Endothelial cell of umbilical vein (primary cell): ENCODE measurements around the gene DCK. TPM values are rescaled to one million over a fixed set of nuclear protein-coding genes. Genes with fewer than 3 reads are reported as not detected.
"Not testable (repeated sequence)": the region's sequence is repeated elsewhere in the genome, so short reads cannot be mapped to it uniquely, and the experiment has no call there.

Source experiments
- BruUV-seq: library from RNA; stranded (reverse); fragments of 400-500 nt; replicated peaks from 2 replicates; lab custom pipeline; 2021; lab: Mats Ljungman, UMichigan
- CTCF ChIA-PET: fragments of 300-600, 350-600 bp; sonication (Branson Sonifier 250); formaldehyde crosslinking; loops from one replicate; lab custom pipeline; 2021; ENCODE audit warnings: antibody characterized with exemption, inconsistent platforms; lab: Charles Lee
- POLR2A ChIA-PET: fragments of 300-600, 350-600 bp; sonication (Branson Sonifier 250); formaldehyde crosslinking; loops from one replicate; lab custom pipeline; 2021; ENCODE audit warnings: antibody characterized with exemption, inconsistent platforms; lab: Charles Lee
- DNase-seq: peaks from one replicate; pipeline ENCODE4 v3.0.0-alpha.2; 2011; ENCODE audit warnings: low read depth, low spot score
- FAIRE-seq: peaks from 2 replicates; lab custom pipeline; 2011; peaks lifted over from hg19 to GRCh38; lab: Jason Lieb, UNC
- H2AFZ ChIP-seq: 2 replicates; pipeline ENCODE4 v1.6.0; 2012; ENCODE audit warnings: low read depth, low read length, control low read depth, inconsistent platforms
- H3K27ac ChIP-seq: 2 replicates; pipeline ENCODE4 v1.5.1; 2011; ENCODE audit warnings: low read depth, mild to moderate bottlenecking, control low read depth, low read length, moderate library complexity; ENCODE audit not compliant: insufficient read depth
- H3K27me3 ChIP-seq, 2 experiments: 2 replicates each; pipeline versions ENCODE4 v1.6.0 to v1.6.1; 2011; ENCODE audit warnings: low read length in 2 of 2, mixed read lengths in 1 of 2; ENCODE audit not compliant: control insufficient read depth in 2 of 2, insufficient read depth in 2 of 2
- H3K36me3 ChIP-seq, 2 experiments: 2 replicates in 1 of 2; 3 replicates in 1 of 2; pipeline ENCODE4 v1.5.1; 2011; ENCODE audit warnings: low read length in 2 of 2, mild to moderate bottlenecking in 1 of 2, moderate library complexity in 1 of 2; ENCODE audit not compliant: control insufficient read depth in 2 of 2, insufficient read depth in 2 of 2; ENCODE audit errors: extremely low read depth in 1 of 2
- H3K4me1 ChIP-seq: 3 replicates; pipeline ENCODE4 v1.5.1; 2011; ENCODE audit warnings: mild to moderate bottlenecking, low read length; ENCODE audit not compliant: control insufficient read depth, insufficient read depth; ENCODE audit errors: extremely low read depth
- H3K4me2 ChIP-seq: 2 replicates; pipeline ENCODE4 v1.6.1; 2011; ENCODE audit warnings: low read length, control low read depth, mixed read lengths; ENCODE audit not compliant: insufficient read depth
- H3K4me3 ChIP-seq, 3 experiments: fragments of 200-600 bp in 1 of 3; sonication (generic), shearing (Covaris generic) in 1 of 3; replicated peaks in 1 of 3; 2 replicates each; pipeline ENCODE4 v1.5.1; 2011 to 2016; ENCODE audit warnings: control low read depth in 3 of 3, low read length in 3 of 3, mild to moderate bottlenecking in 2 of 3, inconsistent platforms in 1 of 3, low read depth in 1 of 3, moderate library complexity in 1 of 3; ENCODE audit not compliant: insufficient read depth in 1 of 3
- H3K79me2 ChIP-seq: 2 replicates; pipeline ENCODE4 v1.6.0; 2012; ENCODE audit warnings: low read length, inconsistent platforms; ENCODE audit not compliant: control insufficient read depth, insufficient read depth
- H3K9ac ChIP-seq: replicated peaks from 2 replicates; pipeline ENCODE3; 2011; ENCODE audit warnings: low read length, control low read depth; ENCODE audit not compliant: insufficient read depth; ENCODE audit errors: extremely low read depth
- H3K9me1 ChIP-seq: replicated peaks from 3 replicates; pipeline ENCODE4 v1.6.0; 2011; ENCODE audit warnings: mild to moderate bottlenecking, low read length; ENCODE audit not compliant: control insufficient read depth, insufficient read depth; ENCODE audit errors: extremely low read depth
- H3K9me3 ChIP-seq: replicated peaks from 2 replicates; pipeline ENCODE4 v1.5.1; 2012; ENCODE audit warnings: low read length, inconsistent platforms; ENCODE audit not compliant: control insufficient read depth, insufficient read depth
- H4K20me1 ChIP-seq: replicated peaks from 2 replicates; pipeline ENCODE3; 2011; ENCODE audit warnings: mild to moderate bottlenecking, low read length; ENCODE audit not compliant: control insufficient read depth, insufficient read depth; ENCODE audit errors: extremely low read depth
- EZH2 ChIP-seq: IDR thresholded peaks from 2 replicates; pipeline ENCODE4 v1.6.1; 2012; ENCODE audit warnings: borderline replicate concordance, low read depth, mild to moderate bottlenecking, moderate library complexity, low read length, inconsistent platforms; ENCODE audit not compliant: severe bottlenecking
- FOS ChIP-seq: IDR thresholded peaks from 2 replicates; pipeline ENCODE4 v1.6.1; 2011; ENCODE audit warnings: mild to moderate bottlenecking, low read length, moderate library complexity, borderline replicate concordance; ENCODE audit not compliant: insufficient read depth
- GATA2 ChIP-seq: IDR thresholded peaks from 2 replicates; pipeline ENCODE4 v1.7.0; 2011; ENCODE audit warnings: low read depth, mild to moderate bottlenecking, moderate library complexity, mixed read lengths, low read length; ENCODE audit not compliant: insufficient read length, insufficient read depth
- JUN ChIP-seq: IDR thresholded peaks from 2 replicates; pipeline ENCODE4 v1.6.1; 2011; ENCODE audit warnings: borderline replicate concordance, low read depth; ENCODE audit not compliant: insufficient read length, insufficient read depth
- MYC ChIP-seq: IDR thresholded peaks from one replicate; pipeline ENCODE4 v1.6.1; 2011; ENCODE audit warnings: mild to moderate bottlenecking, low read depth, low read length
- POLR2A ChIP-seq: IDR thresholded peaks from 2 replicates; pipeline ENCODE4 v1.6.1; 2012; ENCODE audit warnings: low read depth, mild to moderate bottlenecking, control low read depth, low read length
- POLR2AphosphoS5 ChIP-seq: IDR thresholded peaks from 2 replicates; pipeline ENCODE4 v1.6.1; 2012; ENCODE audit warnings: low read depth, mild to moderate bottlenecking, control low read depth, low read length, moderate library complexity; ENCODE audit not compliant: insufficient read depth
- dilution Hi-C: fragments of 300-500 bp; cut with MboI; formaldehyde crosslinking; loops from one replicate; pipeline ENCODE4 v1.15.0; 2019; ENCODE audit warnings: low sequenced_read_pairs; ENCODE audit not compliant: extremely low pct_ligation_motif_present
- intact Hi-C: fragments of 100-400 bp; cut with micrococcal nuclease; formaldehyde crosslinking; loops from one replicate; pipeline ENCODE4 v1.10.0; 2022
- polyA plus RNA-seq, 4 experiments: library from polyadenylated mRNA; depleted of rRNA in 3 of 4; stranded (reverse) in 3 of 4; unstranded in 1 of 4; fragments of >200 nt; gene quantifications; 2 replicates each; pipeline versions ENCODE4 v1.2.1 to v1.2.3, GENCODE V29; 2011 to 2012; ENCODE audit warnings: missing spikeins in 1 of 4
- total RNA-seq: library from RNA; stranded (reverse); gene quantifications from 2 replicates; pipeline ENCODE4 v1.2.3, GENCODE V29; 2021
- TF ChIP-seq, protein P1 (sequence below), 2 donors: IDR thresholded peaks; 1 replicate in 1 of 2; 2 replicates in 1 of 2; pipeline ENCODE4 v1.5.1; 2011; ENCODE audit warnings: low read length in 2 of 2, mild to moderate bottlenecking in 2 of 2, moderate library complexity in 2 of 2, control low read depth in 1 of 2, inconsistent platforms in 1 of 2, low read depth in 1 of 2; ENCODE audit not compliant: insufficient read depth in 1 of 2; ENCODE audit errors: extremely low read depth in 1 of 2
- TF ChIP-seq, protein P2 (sequence below): IDR thresholded peaks from 2 replicates; pipeline ENCODE4 v1.6.1; 2011; ENCODE audit not compliant: insufficient read depth, insufficient read length

The DCK gene
- total and polyA plus RNA-seq, 2 donors (not counting 3 experiments of a cell fraction or from before 2014, with no cell fraction given): 4.8 to 19.9 TPM

DNA sequence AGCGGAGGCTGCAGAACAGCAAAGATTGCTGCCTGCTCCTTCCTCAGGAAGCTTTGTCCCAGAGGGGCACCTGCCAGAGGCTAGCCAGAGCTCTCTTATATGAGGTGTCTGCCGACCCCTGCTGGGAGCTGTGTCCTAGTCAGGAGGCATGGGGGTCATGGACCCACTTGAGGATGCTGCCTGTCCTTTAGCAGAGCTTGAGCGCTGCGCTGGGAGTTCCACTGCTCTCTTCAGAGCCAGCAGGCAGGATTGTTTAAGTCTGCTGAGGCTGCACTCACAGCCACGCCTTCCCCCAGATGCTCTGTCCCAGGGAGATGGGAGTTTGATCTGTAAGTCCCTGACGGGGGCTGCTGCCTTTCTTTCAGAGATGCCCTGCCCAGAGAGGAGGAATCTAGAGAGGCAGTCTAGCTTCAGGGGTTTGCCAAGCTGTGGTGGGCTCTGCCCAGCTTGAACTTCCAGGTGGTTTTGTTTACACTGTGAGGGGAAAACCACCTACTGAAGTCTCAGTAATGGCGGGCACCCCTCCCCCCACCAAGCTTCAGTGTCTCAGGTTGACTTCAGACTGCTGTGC lies 10.9 kb downstream of the DCK start:
- ChIA-PET CTCF (interaction anchor here (1.7 to 7.4 kb wide), 2 partner anchors 8 to 353 kb away, joined by 6 to 97 read pairs; partner anchors contain the start of gene DCK), POLR2A (no interaction called here)
- Histone ChIP-seq H3K27me3 (no peaks in the 10 kb centered on the region), H3K79me2 (peaks cover 54% of the 10 kb centered on the region), H3K9ac (no peak overlapping the region), H3K4me2 (no peak overlapping the region), H2AFZ (no peak overlapping the region), H3K4me3 (no peak overlapping the region), H3K4me1 (no peaks in the 10 kb centered on the region), H3K9me3 (no peaks in the 10 kb centered on the region), H3K36me3 (peaks cover 0 to 2% of the 10 kb centered on the region in 2 experiments), H3K9me1 (no peaks in the 10 kb centered on the region), H4K20me1 (no peaks in the 10 kb centered on the region), H3K27ac (no peak overlapping the region)
- TF ChIP-seq, protein P1, sequence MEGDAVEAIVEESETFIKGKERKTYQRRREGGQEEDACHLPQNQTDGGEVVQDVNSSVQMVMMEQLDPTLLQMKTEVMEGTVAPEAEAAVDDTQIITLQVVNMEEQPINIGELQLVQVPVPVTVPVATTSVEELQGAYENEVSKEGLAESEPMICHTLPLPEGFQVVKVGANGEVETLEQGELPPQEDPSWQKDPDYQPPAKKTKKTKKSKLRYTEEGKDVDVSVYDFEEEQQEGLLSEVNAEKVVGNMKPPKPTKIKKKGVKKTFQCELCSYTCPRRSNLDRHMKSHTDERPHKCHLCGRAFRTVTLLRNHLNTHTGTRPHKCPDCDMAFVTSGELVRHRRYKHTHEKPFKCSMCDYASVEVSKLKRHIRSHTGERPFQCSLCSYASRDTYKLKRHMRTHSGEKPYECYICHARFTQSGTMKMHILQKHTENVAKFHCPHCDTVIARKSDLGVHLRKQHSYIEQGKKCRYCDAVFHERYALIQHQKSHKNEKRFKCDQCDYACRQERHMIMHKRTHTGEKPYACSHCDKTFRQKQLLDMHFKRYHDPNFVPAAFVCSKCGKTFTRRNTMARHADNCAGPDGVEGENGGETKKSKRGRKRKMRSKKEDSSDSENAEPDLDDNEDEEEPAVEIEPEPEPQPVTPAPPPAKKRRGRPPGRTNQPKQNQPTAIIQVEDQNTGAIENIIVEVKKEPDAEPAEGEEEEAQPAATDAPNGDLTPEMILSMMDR (IDR thresholded peaks at IDR 0.05; ENCODE audit: extremely low read depth in 1 of 2, insufficient read depth in 1 of 2, low read depth in 1 of 2, low read length in 2 of 2): no peak
- TF ChIP-seq, protein P2, sequence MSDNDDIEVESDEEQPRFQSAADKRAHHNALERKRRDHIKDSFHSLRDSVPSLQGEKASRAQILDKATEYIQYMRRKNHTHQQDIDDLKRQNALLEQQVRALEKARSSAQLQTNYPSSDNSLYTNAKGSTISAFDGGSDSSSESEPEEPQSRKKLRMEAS: no peak
- TF ChIP-seq GATA2: no peak
- TF ChIP-seq POLR2AphosphoS5: no peak
- TF ChIP-seq POLR2A: no peak
- no peak for TF ChIP-seq MYC
- no peak for TF ChIP-seq JUN
- no peak for TF ChIP-seq FOS
- TF ChIP-seq EZH2: no peak
- BruUV-seq: no TSS peak
- no peak for DNase-seq
- dilution Hi-C loops (no loop called here), intact Hi-C loops (no loop called here)
- no peak for FAIRE-seq

DNA sequence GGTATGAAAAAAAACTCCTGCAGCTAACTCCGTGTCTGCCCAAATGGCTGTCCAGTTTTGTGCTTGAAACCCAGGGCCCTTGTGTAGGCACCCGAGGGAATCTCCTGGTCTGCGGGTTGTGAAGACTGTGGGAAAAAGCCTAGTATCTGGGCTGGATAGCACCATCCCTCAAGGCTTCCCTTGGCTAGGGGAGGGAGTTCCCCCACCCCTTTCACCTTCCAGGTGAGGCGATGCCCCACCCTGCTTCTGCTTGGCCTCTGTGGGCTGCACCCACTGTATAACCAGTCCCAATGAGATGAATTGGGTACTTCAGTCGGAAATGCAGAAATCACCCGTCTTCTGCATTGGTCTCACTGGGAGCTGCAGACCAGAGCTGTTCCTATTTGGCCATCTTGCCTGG lies 11.6 kb downstream of the DCK start:
- POLR2A ChIA-PET, H3K4me3 ChIP-seq, H2AFZ ChIP-seq, BruUV-seq, H3K9me1 ChIP-seq, H3K9ac ChIP-seq, H3K36me3 ChIP-seq, H3K27ac ChIP-seq, FAIRE-seq, dilution Hi-C loops, DNase-seq, H4K20me1 ChIP-seq, H3K27me3 ChIP-seq, H3K4me1 ChIP-seq, H3K4me2 ChIP-seq, H3K9me3 ChIP-seq: not testable (repeated sequence)
- CTCF ChIA-PET: interaction anchor here (7.4 kb wide), 1 partner anchor 9 kb away, joined by 97 read pairs; the partner anchor contains the start of gene DCK
- intact Hi-C loops: loop anchor here (5.0 kb wide), 1 partner anchor 168 kb away; the partner anchor contains the start of gene GRSF1
- H3K79me2 ChIP-seq: peaks cover 55% of the 10 kb centered on the region
